ENCODE measurements around the gene NIPAL3.

- no peak for TF ChIP-seq CTCF (IDR thresholded peaks at IDR 0.05; ENCODE audit: poor library complexity, severe bottlenecking)
- TF ChIP-seq SMC3 (conservative IDR thresholded peaks at IDR 0.05; ENCODE audit: poor library complexity): no peak
- TF ChIP-seq REST (IDR thresholded peaks at IDR 0.05; ENCODE audit: borderline replicate concordance): no peak
- no peak for TF ChIP-seq POLR2AphosphoS5 (IDR thresholded peaks at IDR 0.05)
- no peak for TF ChIP-seq RAD21 (conservative IDR thresholded peaks at IDR 0.05)
- no peak for TF ChIP-seq MXI1 (conservative IDR thresholded peaks at IDR 0.05; ENCODE audit: poor library complexity, severe bottlenecking)
- TF ChIP-seq EZH2 (IDR thresholded peaks at IDR 0.05; ENCODE audit: borderline replicate concordance, insufficient read depth, low read length, poor library complexity, severe bottlenecking): no peak
- no peak for TF ChIP-seq EP300 (conservative IDR thresholded peaks at IDR 0.05; ENCODE audit: poor library complexity, severe bottlenecking)
- TF ChIP-seq TAF1 (IDR thresholded peaks at IDR 0.05; ENCODE audit: low read depth): no peak
Measured at GRCh38 chr1:24441996-24442668, 26.5 kb downstream of the NIPAL3 start.
